NCI-H128 (cell line): ENCODE data around the gene PRICKLE2.

Experiments
- DNase-seq: peaks from one replicate; lab custom pipeline; 2025; ENCODE audit not compliant: unreplicated experiment; lab: John Stamatoyannopoulos, UW

The PRICKLE2 gene

GRCh38 chr3:64161481-64161952 lies 63.7 kb downstream of the PRICKLE2 start:
- DNase-seq, result no peak

GRCh38 chr3:64160000-64160695 lies 65.1 kb downstream of the PRICKLE2 start:
- no peak for DNase-seq

GRCh38 chr3:64158334-64158733 lies 66.9 kb downstream of the PRICKLE2 start:
- DNase-seq, result no peak

DNA sequence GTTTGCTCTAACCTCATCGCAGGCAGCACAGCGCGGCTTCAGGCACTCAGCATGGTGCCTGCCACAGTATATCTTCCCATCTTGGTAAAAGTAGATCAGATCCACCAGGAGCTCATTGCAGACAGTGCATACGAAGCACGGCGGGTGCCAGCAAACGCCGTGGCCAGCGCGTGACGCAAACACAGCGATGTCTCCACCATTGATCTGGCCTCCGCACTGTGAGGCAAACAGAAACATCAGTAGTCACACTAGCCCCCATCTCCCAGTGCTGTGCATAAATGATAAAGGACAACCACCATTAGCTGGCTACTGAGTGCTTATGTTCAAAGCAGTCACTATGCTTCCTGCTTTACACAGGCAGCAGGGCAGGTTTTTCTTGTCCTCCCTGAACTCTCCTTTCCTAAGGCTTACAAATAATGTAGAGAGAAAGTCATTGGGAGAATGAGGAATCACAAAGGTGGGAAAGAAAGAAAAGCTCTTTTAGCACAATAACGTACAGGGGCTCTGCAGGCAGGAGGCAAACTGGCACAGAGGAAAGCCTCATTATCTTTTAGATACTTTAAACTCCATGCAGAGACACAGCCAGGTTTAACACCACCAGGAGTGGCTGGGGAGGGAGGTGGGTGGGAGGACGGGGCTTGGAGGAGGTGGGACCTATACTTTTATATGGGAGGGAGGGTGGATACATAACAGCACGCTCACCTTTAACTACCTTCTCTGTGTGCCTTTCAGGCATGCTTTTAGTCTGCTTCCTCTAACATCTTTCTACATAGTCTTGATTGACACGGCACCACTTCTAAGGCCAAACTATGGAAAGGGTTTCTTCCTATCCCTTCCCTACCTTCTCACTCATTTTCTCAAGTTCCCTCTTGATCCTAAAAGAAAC lies 67.9 kb downstream of the PRICKLE2 start:
- DNase-seq, result no peak

DNA sequence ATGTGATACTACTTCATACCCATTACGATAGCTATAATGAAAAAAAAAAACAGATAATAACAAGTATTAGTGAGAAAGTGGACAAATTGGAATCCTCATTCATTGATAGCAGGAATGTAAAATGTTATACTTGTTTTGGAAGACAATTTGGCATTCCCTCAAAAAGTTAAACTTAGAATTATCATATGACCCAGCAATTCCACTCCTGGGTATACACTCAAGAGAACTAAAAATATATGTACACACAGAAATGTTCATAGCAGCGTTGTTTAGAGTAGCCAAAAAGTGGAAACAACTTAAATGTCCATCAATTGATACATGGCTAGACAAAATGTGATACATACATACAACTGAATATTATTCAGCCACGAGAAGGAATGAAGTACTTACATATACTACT lies 69.9 kb downstream of the PRICKLE2 start:
- no peak for DNase-seq

DNA sequence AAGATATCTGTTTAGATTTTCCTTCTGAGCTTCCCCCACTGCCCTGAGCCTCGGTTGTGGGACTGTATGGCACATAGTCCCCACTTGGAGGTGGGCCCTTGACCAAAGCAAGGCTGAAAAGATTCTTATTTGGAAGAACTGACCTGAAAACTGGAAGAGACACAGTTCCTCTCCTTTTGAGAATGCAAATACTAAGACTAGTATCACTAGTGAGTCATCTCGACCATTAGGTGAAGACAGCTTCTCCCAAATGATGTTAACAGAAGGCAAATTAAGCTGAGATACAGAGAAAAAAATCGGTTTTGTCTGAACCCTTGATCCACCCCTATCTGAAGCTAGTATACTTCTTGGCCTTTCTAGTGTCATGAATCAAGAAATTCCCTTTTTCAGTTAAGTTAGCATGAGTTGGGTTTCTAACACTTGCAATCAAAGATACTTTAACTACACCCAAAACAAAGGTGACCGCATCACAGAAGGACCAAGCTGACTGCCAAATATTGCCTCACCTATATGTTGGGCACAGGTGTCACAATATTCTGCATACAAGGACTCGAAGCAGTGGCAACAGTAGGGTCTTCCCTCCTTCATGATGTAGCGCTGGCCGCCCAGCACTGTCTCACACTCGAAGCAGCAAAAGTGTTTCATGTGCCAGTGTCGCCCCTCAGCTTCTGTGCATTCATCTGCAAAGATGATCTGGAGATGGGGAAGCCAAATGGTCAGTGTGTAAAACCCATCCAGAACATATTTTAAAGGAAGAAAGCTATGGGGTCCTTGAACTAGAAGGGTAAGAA lies 72.4 kb downstream of the PRICKLE2 start:
- DNase-seq, result no peak

DNA sequence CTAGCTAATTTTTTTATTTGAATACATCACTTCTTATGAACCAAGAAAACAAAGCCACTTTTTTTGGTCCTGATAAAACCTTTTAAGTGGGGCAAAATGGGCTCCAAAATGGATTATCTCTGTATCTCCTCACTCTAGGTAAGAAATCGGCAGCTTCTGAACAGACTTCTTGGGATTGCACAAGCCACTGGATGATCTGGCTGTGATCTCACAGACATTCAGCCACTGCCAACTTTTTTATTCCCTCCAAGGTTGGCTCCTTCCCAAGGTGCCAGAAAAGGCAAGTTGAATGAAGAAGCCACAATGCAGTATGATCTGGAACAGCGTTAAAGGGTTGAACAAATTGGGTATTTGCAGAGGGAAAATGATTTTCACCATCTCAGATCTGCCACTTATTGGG lies 73.2 kb downstream of the PRICKLE2 start:
- DNase-seq, result no peak

- no peak for DNase-seq
Measured at GRCh38 chr3:64151342-64151871, 73.9 kb downstream of the PRICKLE2 start.

DNA sequence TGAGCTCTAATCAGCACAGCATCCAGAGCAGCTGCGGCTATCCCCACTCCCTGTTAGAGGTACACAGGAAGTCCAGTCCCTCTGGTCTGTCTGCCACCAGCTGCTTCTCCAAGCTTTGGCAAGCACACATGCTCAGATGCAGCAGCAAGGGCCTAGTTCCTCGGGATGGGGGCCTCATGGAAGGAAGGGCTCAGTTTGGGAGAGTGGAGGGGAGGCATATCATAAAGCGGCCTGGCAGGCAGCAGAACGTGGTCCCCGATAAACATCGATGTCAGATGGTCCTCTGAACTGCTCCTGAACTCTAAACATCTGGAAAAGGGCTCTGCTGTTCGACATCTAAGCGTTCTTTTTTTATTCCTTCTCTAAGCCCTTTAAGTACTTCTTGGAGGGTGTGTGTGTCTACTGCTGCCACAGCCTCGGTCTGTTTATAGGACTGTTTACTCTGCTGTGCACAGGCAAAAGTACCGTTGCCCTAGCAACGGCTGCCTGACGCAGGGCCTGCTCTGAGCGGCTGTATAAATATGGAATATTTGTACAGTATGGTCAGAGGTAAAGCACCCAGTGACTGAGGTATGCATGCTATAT lies 74.6 kb downstream of the PRICKLE2 start:
- DNase-seq, result no peak

DNA sequence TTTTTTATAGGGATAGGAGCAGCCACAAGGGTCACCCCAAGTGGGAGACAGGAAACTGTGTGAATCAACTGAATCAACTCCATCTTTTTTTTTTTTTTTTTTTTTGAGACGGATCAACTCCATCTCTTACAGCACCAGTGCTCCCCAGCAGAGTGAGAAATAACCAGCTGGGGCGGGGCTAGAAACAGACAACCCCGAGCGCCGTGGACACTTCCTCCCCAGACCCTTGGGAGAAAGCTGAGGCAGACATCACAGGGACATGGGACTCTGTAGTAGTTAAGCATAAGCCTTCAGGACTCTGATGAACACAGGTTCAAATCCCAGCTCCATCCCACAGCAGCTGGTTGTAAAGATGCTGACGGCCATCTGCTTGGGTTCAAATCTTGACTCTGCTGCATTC lies 75.4 kb downstream of the PRICKLE2 start:
- no peak for DNase-seq

- no peak for DNase-seq
Measured at GRCh38 chr3:64148955-64149653, 76.2 kb downstream of the PRICKLE2 start.

DNA sequence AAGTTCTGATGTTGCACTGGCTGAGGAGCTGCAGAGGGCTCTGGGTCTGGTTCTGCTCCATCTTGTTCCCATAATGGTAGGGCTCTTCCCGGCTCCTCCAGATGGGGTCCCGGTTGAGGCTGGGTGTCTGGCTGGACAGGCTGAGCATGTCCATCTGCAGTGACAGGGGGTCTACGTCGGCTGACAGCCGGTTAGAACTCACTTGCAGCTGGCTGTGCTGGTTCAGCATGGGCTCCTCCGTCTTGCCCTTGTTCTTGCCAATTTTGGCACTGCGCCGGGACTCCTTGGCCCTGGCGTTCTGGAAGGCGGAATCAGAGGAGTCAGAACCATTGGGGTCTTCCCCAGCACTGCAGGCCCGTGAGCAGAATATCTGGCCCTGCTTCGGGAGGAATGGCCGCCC lies 78.1 kb downstream of the PRICKLE2 start:
- DNase-seq, result no peak

DNA sequence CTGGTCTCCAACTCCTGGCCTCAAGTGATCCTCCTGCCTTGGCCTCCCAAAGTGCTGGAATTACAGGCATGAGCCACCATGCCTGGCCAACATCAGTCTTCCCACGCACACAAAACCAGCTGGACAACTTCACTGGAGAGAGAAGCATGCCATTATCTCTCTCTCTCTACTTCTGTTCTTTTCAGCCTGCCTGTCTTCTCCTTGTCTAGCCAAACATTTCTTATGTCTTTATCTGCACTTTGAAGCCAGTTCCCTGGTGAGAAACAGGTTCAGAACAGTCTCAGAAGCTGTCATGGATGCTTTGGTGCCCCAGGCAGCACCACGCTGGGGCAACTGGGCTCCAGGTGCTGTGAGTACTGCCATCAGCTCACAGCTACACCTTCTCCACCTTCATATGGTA lies 79.8 kb downstream of the PRICKLE2 start:
- DNase-seq, result no peak

- DNase-seq, result no peak
Measured at GRCh38 chr3:64144241-64144900, 80.9 kb downstream of the PRICKLE2 start.

GRCh38 chr3:64143409-64144130 lies 81.7 kb downstream of the PRICKLE2 start:
- no peak for DNase-seq

DNA sequence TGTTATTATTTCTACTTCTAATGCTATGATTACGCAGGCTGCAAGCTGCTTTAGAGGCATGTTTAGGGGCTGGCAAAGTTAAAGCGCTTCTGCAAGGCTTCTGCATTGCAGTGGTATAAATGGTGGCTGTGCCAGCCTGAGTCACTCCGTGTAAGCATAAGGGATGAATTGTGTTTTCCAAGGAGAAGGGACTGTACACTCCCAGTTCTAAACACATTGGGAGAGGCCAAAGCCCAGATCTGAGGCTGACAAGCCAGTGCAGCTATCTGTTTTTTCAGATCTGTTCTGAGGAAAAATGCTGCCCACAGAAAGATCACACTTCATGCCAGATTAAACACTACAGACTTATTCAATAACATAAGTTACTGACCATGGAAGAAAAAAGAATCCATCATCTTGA lies 83.8 kb downstream of the PRICKLE2 start:
- no peak for DNase-seq

- DNase-seq, result no peak
Measured at GRCh38 chr3:64140651-64141050, 84.6 kb downstream of the PRICKLE2 start.

- DNase-seq, result no peak
Measured at GRCh38 chr3:64138656-64139375, 86.5 kb downstream of the PRICKLE2 start.
